Measurements from ENCODE around the gene MAP6. TPM values are rescaled to one million over a fixed set of nuclear protein-coding genes. Genes with fewer than 3 reads are reported as not detected.
A peak's percentile ranks its signal among the peaks of the same experiment; 100 is the strongest.

MAP6 gene
- total and polyA plus RNA-seq, 9 of the 15 experiments (the other 6 are each of a cell fraction or from before 2014, with no cell fraction given): not detected

GRCh38 chr11:75577207-75577606, 91.6 kb downstream of the MAP6 start (continued):
- TF ChIP-seq ZNF740 (CRISPR knock-in tag; IDR thresholded peaks at IDR 0.05): no peak
- TF ChIP-seq ZNF740 (tag; IDR thresholded peaks at IDR 0.05): peak in 1 of 2 experiments; percentile 87; a peak in 2 of 4 replicates

- Histone ChIP-seq H3K79me2 (ENCODE audit: control insufficient read depth, insufficient read depth, low read length) (no peaks in the 10 kb centered on the region), H3K27me3 (ENCODE audit: control insufficient read depth in 2 of 2, insufficient read depth in 2 of 2, low read length in 2 of 2) (no peaks in the 10 kb centered on the region), H3K9me3 (replicated peaks; ENCODE audit: control insufficient read depth, insufficient read depth, low read depth, low read length) (no peaks in the 10 kb centered on the region), H3K4me2 (ENCODE audit: insufficient read depth, low read length) (no peak overlapping the region), H3K4me3 (no peak overlapping the region), H3K27ac (ENCODE audit: extremely low read depth, low read depth, low read length) (no peak overlapping the region), H4K20me1 (replicated peaks; ENCODE audit: control insufficient read depth, insufficient read depth, low read length) (no peaks in the 10 kb centered on the region), H3K36me3 (ENCODE audit: control insufficient read depth, insufficient read depth, low read length) (peaks cover 19% of the 10 kb centered on the region; the same call in 2 of the 3 replicates), H2AFZ (ENCODE audit: low read depth, low read length) (peak overlapping the region; percentile 42; the same call in 1 of the 2 replicates), H3K9ac (ENCODE audit: insufficient read depth in 1 of 2, low read depth in 2 of 2, low read length in 2 of 2) (no peak overlapping the region), H3K4me1 (replicated peaks in 1 of 2; ENCODE audit: control insufficient read depth in 2 of 2, insufficient read depth in 2 of 2, low read length in 2 of 2) (peaks cover 10 to 12% of the 10 kb centered on the region in 2 experiments; a peak in 4 of 5 replicates), H3K9me1 (ENCODE audit: control insufficient read depth, insufficient read depth, low read length) (no peaks in the 10 kb centered on the region)
- ATAC-seq: peak; percentile 28; the same call in 2 of the 3 replicates
- no TSS peak for BruUV-seq (replicated peaks)
- ChIA-PET POLR2A (interaction anchor here (0.6 to 8.8 kb wide), 5 partner anchors 14 to 95 kb away, joined by 3 to 115 read pairs (median 6); partner anchors contain the start of gene SERPINH1), CTCF (ENCODE audit: low intra/inter-chr PET ratio) (interaction anchor here (1.4 kb wide), 1 partner anchor 29 kb away, joined by 7 read pairs; no protein-coding TSS in a partner anchor)
- in situ Hi-C loops (cut with MboI): no loop called here
- WGBS (ENCODE audit: insufficient coverage, low coverage, missing lambda C conversion rate): 47% methylated on average over 8 of the region's 8 CpGs
- no peak for FAIRE-seq
- DNase-seq (ENCODE audit: extremely low read depth in 1 of 4, low spot score in 3 of 4): peak in 1 of 4 experiments; percentile 38
- intact Hi-C loops (cut with micrococcal nuclease): no loop called here
- TF ChIP-seq KDM2B (CRISPR knock-in tag; IDR thresholded peaks at IDR 0.05): no peak
- TF ChIP-seq HNRNPK (IDR thresholded peaks at IDR 0.05; ENCODE audit: low read depth, low read length, poor library complexity, severe bottlenecking): no peak
- TF ChIP-seq MEF2D (tag; conservative IDR thresholded peaks at IDR 0.05; ENCODE audit: low read depth): no peak
- TF ChIP-seq MYC (IDR thresholded peaks at IDR 0.05; ENCODE audit: low read depth, low read length): 0 out of 2 replicates have a peak, but pooled peaks have one; percentile 51
- TF ChIP-seq MYC (CRISPR knock-in tag; IDR thresholded peaks at IDR 0.05; ENCODE audit: borderline replicate concordance, low read depth): no peak
- no peak for TF ChIP-seq CHD1 (IDR thresholded peaks at IDR 0.05; ENCODE audit: low read length)
- no peak for TF ChIP-seq HNRNPUL1 (IDR thresholded peaks at IDR 0.05; ENCODE audit: low read length)
- TF ChIP-seq MCM3 (IDR thresholded peaks at IDR 0.05): no peak
- no peak for TF ChIP-seq PHB2 (IDR thresholded peaks at IDR 0.05; ENCODE audit: low read depth)
- TF ChIP-seq TEAD2 (tag; IDR thresholded peaks at IDR 0.05): no peak
- no peak for TF ChIP-seq ZNF347 (CRISPR knock-in tag; IDR thresholded peaks at IDR 0.05; ENCODE audit: low read depth)
- no peak for TF ChIP-seq ZNF57 (CRISPR knock-in tag; IDR thresholded peaks at IDR 0.05)
- TF ChIP-seq MED1 (CRISPR knock-in tag; IDR thresholded peaks at IDR 0.05; ENCODE audit: borderline replicate concordance): no peak
- no peak for TF ChIP-seq ZNF507 (tag; conservative IDR thresholded peaks at IDR 0.05)
- TF ChIP-seq ZNF431 (CRISPR knock-in tag; IDR thresholded peaks at IDR 0.05): no peak
- no peak for TF ChIP-seq PHB (CRISPR knock-in tag; IDR thresholded peaks at IDR 0.05)
- TF ChIP-seq TBL1XR1 (IDR thresholded peaks at IDR 0.05; ENCODE audit: low read length in 2 of 2): no peak
- no peak for TF ChIP-seq ZNF232 (CRISPR knock-in tag; IDR thresholded peaks at IDR 0.05)
- TF ChIP-seq MAX (CRISPR knock-in tag; IDR thresholded peaks at IDR 0.05): peak; percentile 98
- no peak for TF ChIP-seq RAD51 (IDR thresholded peaks at IDR 0.05; ENCODE audit: borderline replicate concordance, low read depth)
These were observed 92.3 kb downstream of the MAP6 start for GRCh38 chr11:75576499-75576918.

Measured in K562 (cell line).